Stimulated activated CD4-positive, alpha-beta T cell treated with anti-CD3 and anti-CD28 coated beads, Interleukin-15, amount 100 ng/mL, for 1 hour (primary cell): ENCODE measurements around the gene SIAH3.

ENCODE experiments used
- DNase-seq, 2 donors: peaks; one replicate each; pipeline ENCODE4 v3.0.0-alpha.2; 2020; ENCODE audit warnings: low read depth in 1 of 2, low spot score in 1 of 2

The SIAH3 gene

DNA sequence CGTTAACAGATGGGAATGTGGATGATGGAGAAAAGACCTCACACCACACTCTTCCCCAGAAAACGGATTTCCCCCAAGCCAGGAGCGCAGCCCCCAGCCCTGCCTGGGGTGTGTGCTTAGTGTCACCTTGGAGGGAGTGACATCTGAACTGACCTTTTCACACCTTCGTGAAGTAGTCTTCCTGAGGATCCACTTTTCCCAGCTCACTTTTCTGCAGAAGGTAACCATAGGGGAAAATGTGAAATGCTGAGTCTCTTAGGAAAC, 26.2 kb downstream of the SIAH3 start:
- DNase-seq: no peak

DNA sequence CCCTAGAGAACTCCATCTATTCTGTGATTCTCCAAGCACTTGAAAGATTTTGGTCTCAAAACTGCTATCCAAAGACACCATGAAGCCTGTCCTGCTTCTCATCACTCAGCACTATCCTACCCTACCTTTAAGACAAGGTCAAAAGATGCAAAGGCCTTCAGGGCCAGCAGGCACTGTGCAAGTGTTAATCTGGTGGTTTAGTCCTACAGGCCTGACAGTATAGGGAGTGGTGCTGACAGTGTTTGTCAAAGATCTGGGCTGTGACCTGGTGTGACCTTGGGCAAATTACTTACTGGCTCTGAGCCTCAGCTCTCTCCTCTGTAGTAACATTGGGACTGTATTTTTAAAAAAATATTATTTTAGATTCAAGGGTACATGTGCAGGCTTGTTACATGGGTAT, 28.0 kb downstream of the SIAH3 start:
- DNase-seq: no peak

GRCh38 chr13:45821811-45822210, 29.7 kb downstream of the SIAH3 start:
- DNase-seq: no peak

DNA sequence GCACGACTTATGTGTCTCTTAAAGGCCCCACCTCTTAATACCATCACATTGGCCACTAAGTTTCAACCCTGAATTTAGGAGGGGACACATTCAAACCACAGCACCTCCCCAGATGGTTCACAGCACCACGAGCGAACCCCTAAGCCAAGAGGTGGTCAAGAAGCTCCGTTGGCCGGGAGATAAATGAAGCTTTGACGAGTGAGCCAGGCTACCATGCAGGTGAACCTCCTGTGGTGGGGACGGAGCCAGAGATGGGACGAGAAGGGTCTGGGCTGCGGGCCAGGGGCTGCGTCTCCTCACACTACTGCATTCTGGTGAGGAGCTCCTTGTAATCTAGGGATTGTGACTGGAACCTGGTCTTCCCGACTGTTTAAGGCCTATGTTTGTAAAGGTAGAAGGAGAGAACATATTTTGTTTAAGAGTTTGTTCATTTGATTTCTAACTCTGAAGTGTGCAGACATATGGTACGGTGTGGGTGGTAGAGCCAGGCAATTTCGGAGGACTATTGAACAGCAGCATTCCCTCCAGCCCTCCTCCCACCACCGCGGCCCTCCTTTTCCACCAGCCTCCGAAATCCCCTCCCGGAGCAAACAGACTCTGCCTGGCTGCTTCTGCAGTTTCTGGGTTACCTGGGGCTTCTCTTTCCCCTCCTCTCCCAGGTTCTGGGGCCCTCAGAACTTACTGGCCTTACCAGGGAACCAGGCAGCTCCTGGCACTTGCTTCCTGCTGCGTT, 31.3 kb downstream of the SIAH3 start:
- DNase-seq: no peak

- DNase-seq: no peak
Observed at GRCh38 chr13:45817833-45818232, 33.7 kb downstream of the SIAH3 start.

DNA sequence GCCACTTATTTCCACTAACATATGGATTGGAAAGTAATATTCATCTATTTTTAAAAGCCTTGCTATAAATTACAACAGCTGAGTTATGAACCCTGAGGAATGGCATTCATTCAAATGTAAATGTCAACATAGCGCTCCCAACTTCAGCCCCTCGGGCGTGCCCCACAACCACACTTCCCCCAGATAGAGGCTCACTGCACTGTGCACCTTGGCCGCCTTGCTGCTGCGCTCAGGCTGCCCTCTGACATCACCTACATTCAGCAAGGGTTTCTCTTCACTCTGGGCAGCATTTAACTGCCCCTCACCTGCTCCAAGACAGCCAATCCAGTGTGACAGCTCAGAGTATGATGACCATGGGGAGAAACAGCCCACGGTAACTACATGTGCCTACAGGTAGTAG, 35.1 kb downstream of the SIAH3 start:
- DNase-seq: no peak

GRCh38 chr13:45812695-45813372, 38.7 kb downstream of the SIAH3 start:
- DNase-seq: no peak

GRCh38 chr13:45811891-45812694, 39.5 kb downstream of the SIAH3 start:
- DNase-seq: no peak

DNA sequence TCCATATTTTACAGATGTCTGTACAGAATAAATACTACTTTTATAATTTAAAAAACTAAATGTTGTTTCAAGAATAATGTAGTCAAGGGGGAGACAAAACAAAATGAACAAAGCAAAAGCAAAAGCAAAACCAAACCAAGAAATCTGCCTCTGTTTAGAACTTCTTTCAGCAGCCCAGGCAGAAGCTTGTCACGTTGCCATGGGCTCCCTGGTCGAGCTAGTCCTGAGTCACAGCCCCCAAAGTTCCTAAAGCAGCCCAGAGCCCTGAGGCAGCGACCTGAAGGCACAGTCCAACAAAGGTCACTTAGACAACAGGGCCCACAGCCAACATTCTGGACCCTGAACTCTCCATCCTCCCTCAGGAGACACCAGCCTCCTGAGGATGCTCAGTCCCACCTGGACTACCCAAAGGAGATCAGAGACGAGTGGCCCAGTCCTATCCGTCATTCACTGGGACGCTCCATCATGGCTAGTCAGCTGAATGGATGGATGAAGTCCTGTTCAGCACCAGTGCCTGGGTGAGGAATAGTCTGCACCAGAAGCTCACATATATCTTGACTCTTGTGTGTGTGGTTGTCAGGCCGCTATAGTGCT, 41.7 kb downstream of the SIAH3 start:
- no peak for DNase-seq

- no peak for DNase-seq
Observed at GRCh38 chr13:45808925-45809324, 42.6 kb downstream of the SIAH3 start.

- no peak for DNase-seq
Observed at GRCh38 chr13:45807520-45808099, 43.9 kb downstream of the SIAH3 start.

GRCh38 chr13:45800485-45800884, 51.1 kb downstream of the SIAH3 start:
- DNase-seq: no peak

GRCh38 chr13:45799451-45799850, 52.1 kb downstream of the SIAH3 start:
- no peak for DNase-seq

DNA sequence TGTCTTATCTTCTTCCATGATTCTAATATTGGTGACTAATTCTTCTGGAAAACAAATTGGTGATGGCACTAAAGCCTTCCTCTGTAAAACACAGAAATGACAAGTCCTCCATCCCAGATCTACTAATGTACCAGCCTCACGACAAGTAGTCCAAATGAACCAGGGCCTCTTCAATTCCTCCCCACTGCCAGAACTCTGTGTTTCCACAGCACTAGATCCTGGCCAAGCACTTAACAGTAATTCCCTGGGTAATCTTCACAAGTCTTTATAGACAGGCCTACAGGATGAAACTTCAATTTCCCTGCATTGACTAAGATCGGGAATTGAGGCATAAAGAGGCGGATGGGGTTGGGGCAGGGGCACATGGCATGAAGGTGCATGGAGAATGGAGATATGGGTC, 52.7 kb downstream of the SIAH3 start:
- DNase-seq: no peak

GRCh38 chr13:45796426-45797235, 54.9 kb downstream of the SIAH3 start:
- DNase-seq: no peak

GRCh38 chr13:45792827-45793303, 58.7 kb downstream of the SIAH3 start:
- DNase-seq: no peak

- DNase-seq: no peak
Observed at GRCh38 chr13:45788011-45788410, 63.5 kb downstream of the SIAH3 start.

DNA sequence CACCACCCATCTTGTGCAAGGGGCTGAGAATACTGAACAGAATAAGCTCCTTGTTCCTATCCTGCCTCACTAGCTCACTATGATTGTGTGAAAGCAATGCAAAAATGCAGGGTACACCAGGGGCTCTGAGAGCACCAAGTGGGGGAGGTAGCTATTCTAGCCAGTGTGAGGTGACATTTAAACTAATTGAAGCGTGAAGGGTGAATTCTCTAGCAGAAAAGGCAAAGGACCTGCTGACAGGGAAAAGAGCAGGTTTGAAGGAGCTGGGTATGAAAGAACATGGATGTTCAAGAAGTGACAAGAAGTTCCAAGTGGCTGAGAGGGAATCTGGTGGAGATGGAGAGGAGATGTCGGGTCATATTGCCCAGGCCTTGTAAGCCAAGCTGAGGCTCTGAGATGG, 64.2 kb downstream of the SIAH3 start:
- no peak for DNase-seq

GRCh38 chr13:45786293-45786920, 65.1 kb downstream of the SIAH3 start:
- DNase-seq: no peak
